Left ventricle myocardium inferior (tissue), 1 donor: ENCODE measurements around the gene CCNE1. TPM values are rescaled to one million over a fixed set of nuclear protein-coding genes. Genes with fewer than 3 reads are reported as not detected.

Experiments
- DNase-seq: peaks from one replicate; pipeline ENCODE4 v3.0.0-alpha.2; 2020
- H3K27ac ChIP-seq: fragments of 200-600 bp; replicated peaks from 2 replicates; pipeline ENCODE4 v1.8.0; 2021
- H3K27me3 ChIP-seq: fragments of 200-600 bp; 2 replicates; pipeline ENCODE4 v1.8.0; 2021; ENCODE audit warnings: low read depth
- H3K36me3 ChIP-seq: fragments of 200-600 bp; 2 replicates; pipeline ENCODE4 v1.8.0; 2021
- H3K4me1 ChIP-seq: fragments of 200-600 bp; 2 replicates; pipeline ENCODE4 v1.8.0; 2021
- H3K4me3 ChIP-seq: fragments of 200-600 bp; 2 replicates; pipeline ENCODE4 v1.8.0; 2021; ENCODE audit warnings: mild to moderate bottlenecking, moderate library complexity
- H3K9me3 ChIP-seq: fragments of 200-600 bp; replicated peaks from 2 replicates; pipeline ENCODE4 v1.8.0; 2021
- CTCF ChIP-seq: fragments of 200-600 bp; IDR thresholded peaks from 2 replicates; pipeline ENCODE4 v1.8.0; 2021; ENCODE audit warnings: antibody characterized with exemption, mild to moderate bottlenecking, borderline replicate concordance
- intact Hi-C: fragments of 100-400 bp; cut with micrococcal nuclease; formaldehyde crosslinking; loops from one replicate; pipeline ENCODE4 v1.11.0; 2022
- total RNA-seq: library from RNA; stranded (reverse); fragmentation: NEBNext Ultra II Directional; extraction: Animal tissue kit (Norgen Biotek cat#: 25700); gene quantifications from one replicate; pipeline ENCODE4 v1.2.1, GENCODE V29; 2021
- donor health status: DM: no; HTN: yes; CAD: no; lungs with severe emphysema.

The CCNE1 gene
- total RNA-seq, 1 donor from 2014 or later, result 3.1 TPM

GRCh38 chr19:29768166-29768565, 43.6 kb upstream of the CCNE1 start:
- Histone ChIP-seq H3K36me3 (no peaks in the 10 kb centered on the region), H3K9me3 (no peaks in the 10 kb centered on the region), H3K27ac (no peak overlapping the region), H3K27me3 (peaks cover 30% of the 10 kb centered on the region), H3K4me3 (no peak overlapping the region), H3K4me1 (peaks cover 3% of the 10 kb centered on the region)
- intact Hi-C loops, result no loop called here
- no peak for DNase-seq
- TF ChIP-seq CTCF, result no peak

- TF ChIP-seq CTCF, result no peak
- intact Hi-C loops, result loop anchor here (5.0 kb wide), 1 partner anchor 102 kb away; no protein-coding TSS in a partner anchor
- Histone ChIP-seq H3K4me1 (peaks cover 3% of the 10 kb centered on the region), H3K27ac (no peak overlapping the region), H3K27me3 (peaks cover 19% of the 10 kb centered on the region), H3K4me3 (no peak overlapping the region), H3K9me3 (no peaks in the 10 kb centered on the region), H3K36me3 (no peaks in the 10 kb centered on the region)
- no peak for DNase-seq
Observed at GRCh38 chr19:29769997-29770396, 41.8 kb upstream of the CCNE1 start.

- H3K4me1 ChIP-seq, result peaks cover 3% of the 10 kb centered on the region
- TF ChIP-seq CTCF, result no peak
- no peaks in the 10 kb centered on the region for H3K9me3 ChIP-seq
- H3K36me3 ChIP-seq, result no peaks in the 10 kb centered on the region
- H3K27me3 ChIP-seq, result peaks cover 13% of the 10 kb centered on the region
- H3K27ac ChIP-seq, result no peak overlapping the region
- H3K4me3 ChIP-seq, result no peak overlapping the region
- intact Hi-C loops, result loop anchor here (5.0 kb wide), 1 partner anchor 102 kb away; no protein-coding TSS in a partner anchor
- DNase-seq, result no peak
Observed at GRCh38 chr19:29770648-29771047, 41.1 kb upstream of the CCNE1 start.

- Histone ChIP-seq H3K27me3 (peaks cover 8% of the 10 kb centered on the region), H3K27ac (no peak overlapping the region), H3K4me3 (no peak overlapping the region), H3K9me3 (no peaks in the 10 kb centered on the region), H3K36me3 (no peaks in the 10 kb centered on the region), H3K4me1 (peaks cover 3% of the 10 kb centered on the region)
- peak; percentile 82 for TF ChIP-seq CTCF
- intact Hi-C loops, result loop anchor here (5.0 kb wide), 1 partner anchor 100 kb away; no protein-coding TSS in a partner anchor
- DNase-seq, result peak; percentile 28
Observed at GRCh38 chr19:29771708-29772414, 39.9 kb upstream of the CCNE1 start.

- intact Hi-C loops, result loop anchor here (5.0 kb wide), 1 partner anchor 100 kb away; no protein-coding TSS in a partner anchor
Observed at GRCh38 chr19:29772696-29773095, 39.1 kb upstream of the CCNE1 start.

More at GRCh38 chr19:29772696-29773095, 39.1 kb upstream of the CCNE1 start:
- DNase-seq, result no peak
- H3K4me1 ChIP-seq, result peaks cover 3% of the 10 kb centered on the region
- no peak overlapping the region for H3K4me3 ChIP-seq
- H3K9me3 ChIP-seq, result no peaks in the 10 kb centered on the region
- peaks cover 14% of the 10 kb centered on the region for H3K27me3 ChIP-seq
- no peak for TF ChIP-seq CTCF
- H3K27ac ChIP-seq, result no peak overlapping the region
- H3K36me3 ChIP-seq, result no peaks in the 10 kb centered on the region
